SK-N-SH (cell line): ENCODE measurements around the gene DNAJB6. TPM values are rescaled to one million over a fixed set of nuclear protein-coding genes. Genes with fewer than 3 reads are reported as not detected.

ENCODE experiments used
- CTCF ChIA-PET: fragments of 300-600, 350-600 bp; formaldehyde crosslinking; extraction: SDS; loops from one replicate; lab custom pipeline; 2021; lab: Yijun Ruan, JAX
- POLR2A ChIA-PET: fragments of 350-600 bp; sonication (Branson Sonifier 250); formaldehyde crosslinking; extraction: SDS; loops from one replicate; lab custom pipeline; 2020; ENCODE audit warnings: antibody characterized with exemption, inconsistent platforms; lab: Yijun Ruan, JAX
- DNase-seq: peaks from one replicate; pipeline ENCODE4 v3.0.0; 2012
- H2AFZ ChIP-seq: fragments of 200-600 bp; sonication (generic); 2 replicates; pipeline ENCODE4 v1.8.1; 2016; ENCODE audit warnings: antibody characterized with exemption, mild to moderate bottlenecking, low read depth
- H3F3A ChIP-seq: fragments of 200-600 bp; sonication (generic); replicated peaks from 2 replicates; pipeline ENCODE3; 2016; ENCODE audit warnings: antibody characterized with exemption, mild to moderate bottlenecking; ENCODE audit not compliant: insufficient read depth
- H3K27ac ChIP-seq, 2 experiments: fragments of 200-500 bp in 1 of 2; fragments of 200-600 bp in 1 of 2; sonication (Bioruptor generic) in 1 of 2; sonication (generic), shearing (Covaris generic) in 1 of 2; 2 replicates each; pipeline versions ENCODE4 v1.5.1 to v1.6.1; 2014 to 2016; ENCODE audit warnings: low read depth in 2 of 2, inconsistent platforms in 1 of 2, low read length in 1 of 2, mild to moderate bottlenecking in 1 of 2, mixed read lengths in 1 of 2
- H3K27me3 ChIP-seq: fragments of 200-600 bp; sonication (generic), shearing (Covaris generic); 2 replicates; pipeline ENCODE4 v1.6.1; 2016; ENCODE audit warnings: mixed run types; ENCODE audit not compliant: insufficient read depth
- H3K36me3 ChIP-seq, 2 experiments: fragments of 200-500 bp in 1 of 2; fragments of 200-600 bp in 1 of 2; sonication (Bioruptor generic) in 1 of 2; sonication (generic) in 1 of 2; replicated peaks in 1 of 2; 2 replicates each; pipeline versions ENCODE3 to v1.5.1; 2014 to 2016; ENCODE audit warnings: low read length in 1 of 2, mild to moderate bottlenecking in 1 of 2; ENCODE audit not compliant: insufficient read depth in 2 of 2, control insufficient read depth in 1 of 2
- H3K4me1 ChIP-seq, 2 experiments: fragments of 200-500 bp in 1 of 2; fragments of 200-600 bp in 1 of 2; sonication (Bioruptor generic) in 1 of 2; sonication (generic), shearing (Covaris generic) in 1 of 2; 2 replicates each; pipeline versions ENCODE4 v1.5.1 to v1.6.1; 2014 to 2016; ENCODE audit warnings: low read depth in 1 of 2, low read length in 1 of 2, mixed run types in 1 of 2; ENCODE audit not compliant: insufficient read depth in 2 of 2, control insufficient read depth in 1 of 2
- H3K4me2 ChIP-seq: fragments of 200-600 bp; sonication (generic), shearing (Covaris generic); 2 replicates; pipeline ENCODE4 v1.6.1; 2017; ENCODE audit warnings: mixed run types
- H3K4me3 ChIP-seq, 2 experiments: fragments of 200-500 bp in 1 of 2; fragments of 200-600 bp in 1 of 2; sonication (Bioruptor generic) in 1 of 2; sonication (generic), shearing (Covaris generic) in 1 of 2; 2 replicates each; pipeline versions ENCODE4 v1.5.1 to v1.8.1; 2014 to 2016; ENCODE audit warnings: low read depth in 2 of 2, inconsistent platforms in 1 of 2, low read length in 1 of 2, mild to moderate bottlenecking in 1 of 2, mixed read lengths in 1 of 2, moderate library complexity in 1 of 2
- H3K79me2 ChIP-seq: fragments of 200-600 bp; sonication (generic); 2 replicates; pipeline ENCODE4 v1.8.1; 2017; ENCODE audit warnings: mild to moderate bottlenecking; ENCODE audit not compliant: insufficient read depth
- H3K9ac ChIP-seq: fragments of 200-600 bp; sonication (generic); 2 replicates; pipeline ENCODE4 v1.6.1; 2017; ENCODE audit warnings: mixed run types
- H3K9me2 ChIP-seq: fragments of 200-600 bp; sonication (generic); 2 replicates; pipeline ENCODE4 v1.6.1; 2017; ENCODE audit warnings: mixed run types
- H3K9me3 ChIP-seq: fragments of 200-600 bp; sonication (generic); 2 replicates; pipeline ENCODE4 v1.6.1; 2017; ENCODE audit warnings: mixed run types, mild to moderate bottlenecking, moderate library complexity
- H4K20me1 ChIP-seq: fragments of 200-600 bp; sonication (generic); 2 replicates; pipeline ENCODE4 v1.6.1; 2017; ENCODE audit warnings: mild to moderate bottlenecking, mixed run types; ENCODE audit not compliant: insufficient read depth
- CHD2 ChIP-seq: fragments of 150-350 bp; IDR thresholded peaks from 2 replicates; pipeline ENCODE4 v1.6.1; 2018; ENCODE audit warnings: low read length; ENCODE audit not compliant: partially characterized antibody
- CTCF ChIP-seq: fragments of 200-600 bp; sonication (generic); IDR thresholded peaks from 2 replicates; pipeline ENCODE4 v1.6.1; 2017; ENCODE audit warnings: antibody characterized with exemption, mild to moderate bottlenecking, moderate library complexity
- ELF1 ChIP-seq: IDR thresholded peaks from 2 replicates; pipeline ENCODE4 v1.4.0; 2012
- FOXM1 ChIP-seq: IDR thresholded peaks from 2 replicates; pipeline ENCODE4 v1.4.0; 2012; ENCODE audit warnings: low read depth, mild to moderate bottlenecking
- GABPA ChIP-seq: IDR thresholded peaks from 2 replicates; pipeline ENCODE4 v1.4.0; 2012; ENCODE audit warnings: low read depth, mild to moderate bottlenecking
- GATA2 ChIP-seq: sonication (generic); formaldehyde crosslinking; IDR thresholded peaks from 2 replicates; pipeline ENCODE4 v1.5.0; 2020; ENCODE audit warnings: mild to moderate bottlenecking, missing genetic modification reagents
- JUND ChIP-seq: IDR thresholded peaks from 2 replicates; pipeline ENCODE4 v1.4.0; 2012
- MAX ChIP-seq: IDR thresholded peaks from 2 replicates; pipeline ENCODE4 v1.4.0; 2012; ENCODE audit warnings: low read depth
- MEF2A ChIP-seq: IDR thresholded peaks from 2 replicates; pipeline ENCODE4 v1.4.0; 2012; ENCODE audit warnings: low read depth, borderline replicate concordance
- MXI1 ChIP-seq: IDR thresholded peaks from 2 replicates; pipeline ENCODE4 v1.6.1; 2012; ENCODE audit warnings: mild to moderate bottlenecking, low read depth, low read length, improper control_type of control experiment
- NFIC ChIP-seq: IDR thresholded peaks from 2 replicates; pipeline ENCODE4 v1.4.0; 2012; ENCODE audit warnings: borderline replicate concordance
- PBX3 ChIP-seq: IDR thresholded peaks from 2 replicates; pipeline ENCODE4; 2012
- POLR2AphosphoS5 ChIP-seq: IDR thresholded peaks from 2 replicates; pipeline ENCODE4 v1.6.1; 2012; ENCODE audit warnings: low read depth, low read length
- RAD21 ChIP-seq: IDR thresholded peaks from 2 replicates; pipeline ENCODE4 v1.6.1; 2012; ENCODE audit warnings: mild to moderate bottlenecking, low read length
- RCOR1 ChIP-seq: fragments of 150-350 bp; IDR thresholded peaks from 2 replicates; pipeline ENCODE4 v1.6.1; 2017; ENCODE audit warnings: antibody characterized with exemption, low read length
- REST ChIP-seq: IDR thresholded peaks from 2 replicates; pipeline ENCODE4 v1.6.1; 2012; ENCODE audit warnings: mild to moderate bottlenecking, low read depth, low read length, moderate library complexity
- SIN3A ChIP-seq: IDR thresholded peaks from 2 replicates; pipeline ENCODE4 v1.6.1; 2012; ENCODE audit warnings: low read depth, mild to moderate bottlenecking, low read length, moderate library complexity, borderline replicate concordance
- SMC3 ChIP-seq: IDR thresholded peaks from 2 replicates; pipeline ENCODE4 v1.6.1; 2012; ENCODE audit warnings: low read depth, low read length, improper control_type of control experiment
- TAF1 ChIP-seq: IDR thresholded peaks from 2 replicates; pipeline ENCODE4 v1.6.1; 2012; ENCODE audit warnings: low read depth, mild to moderate bottlenecking, low read length, moderate library complexity, borderline replicate concordance
- TCF12 ChIP-seq: IDR thresholded peaks from 2 replicates; pipeline ENCODE4 v1.4.0; 2012
- TEAD4 ChIP-seq: IDR thresholded peaks from 2 replicates; pipeline ENCODE4 v1.4.0; 2012; ENCODE audit warnings: mild to moderate bottlenecking, borderline replicate concordance; ENCODE audit not compliant: insufficient read depth
- USF1 ChIP-seq: IDR thresholded peaks from 2 replicates; pipeline ENCODE4 v1.4.0; 2012; ENCODE audit warnings: low read depth, borderline replicate concordance
- USF2 ChIP-seq: fragments of 150-350 bp; IDR thresholded peaks from 2 replicates; pipeline ENCODE4 v1.6.1; 2017; ENCODE audit warnings: antibody characterized with exemption, low read length, low read depth, borderline replicate concordance
- YY1 ChIP-seq: IDR thresholded peaks from 2 replicates; pipeline ENCODE4 v1.4.0; 2012; ENCODE audit warnings: low read depth, mild to moderate bottlenecking
- WGBS: methylation state at CpG from one replicate; pipeline ENCODE4 v1.1.6; 2017; ENCODE audit warnings: low lambda C conversion rate; 5-methylcytosine and 5-hydroxymethylcytosine counted together
- polyA plus RNA-seq, 3 experiments: library from polyadenylated mRNA; depleted of rRNA; stranded (reverse); fragments of >200 nt; gene quantifications; 2 replicates each; pipeline ENCODE4 v1.2.3, GENCODE V29; 2012

Gene DNAJB6
- polyA plus RNA-seq, 1 of the 3 experiments (the other 2 are of a cell fraction): 176 TPM

- POLR2A ChIA-PET: no interaction called here
- Histone ChIP-seq H3F3A (peaks cover 17% of the 10 kb centered on the region), H3K27ac (peak overlapping the region; percentile 50 to 53), H3K79me2 (peaks cover 86% of the 10 kb centered on the region), H3K9ac (no peak overlapping the region), H3K4me1 (peaks cover 5% of the 10 kb centered on the region in 2 experiments; a peak in 3 of 4 replicates), H3K9me2 (no peaks in the 10 kb centered on the region), H3K9me3 (no peaks in the 10 kb centered on the region), H3K4me2 (no peak overlapping the region), H3K36me3 (peaks cover 78 to 84% of the 10 kb centered on the region in 2 experiments), H3K27me3 (no peaks in the 10 kb centered on the region), H4K20me1 (peaks cover 39% of the 10 kb centered on the region), H2AFZ (no peak overlapping the region), H3K4me3 (no peak overlapping the region; a peak in 1 of 4 replicates)
- WGBS: 53% methylated on average over 23 of the region's 23 CpGs
- TF ChIP-seq USF2 (0 out of 2 replicates have a peak, but pooled peaks have one; percentile 18), TCF12 (0 out of 2 replicates have a peak, but pooled peaks have one; percentile 15), MAX (peak; percentile 98), FOXM1 (no peak), RCOR1 (0 out of 2 replicates have a peak, but pooled peaks have one; percentile 60), TAF1 (peak; percentile 41; the same call in 1 of the 2 replicates), REST (no peak), MEF2A (no peak), GATA2 (no peak), POLR2AphosphoS5 (no peak; the same call in 1 of the 2 replicates), JUND (no peak), USF1 (peak; percentile 67; the same call in 1 of the 2 replicates), SIN3A (peak; percentile 83; the same call in 1 of the 2 replicates), GABPA (peak; percentile 61), NFIC (no peak), YY1 (0 out of 2 replicates have a peak, but pooled peaks have one; percentile 17), ELF1 (peak; percentile 77), MXI1 (peak; percentile 96), TEAD4 (peak; percentile 57; the same call in 1 of the 2 replicates), CHD2 (peak; percentile 84), PBX3 (no peak), CTCF (peak; percentile 99), RAD21 (peak; percentile 73), SMC3 (peak; percentile 55)
- peak; percentile 86 for DNase-seq
- CTCF ChIA-PET: interaction anchor here (0.6 to 4.8 kb wide), 49 partner anchors 8 to 438 kb away, joined by 3 to 90 read pairs (median 4); partner anchors contain the start of gene NOM1
Observed at GRCh38 chr7:157386979-157387800, 50.4 kb downstream of the DNAJB6 start.
